Stomach (tissue), 9 donors: ENCODE measurements around the gene MCCD1. TPM values are rescaled to one million over a fixed set of nuclear protein-coding genes. Genes with fewer than 3 reads are reported as not detected.

Experiments
- DNase-seq, 2 donors: peaks; one replicate each; pipeline versions ENCODE4 v3.0.0 to v3.0.0-alpha.2; 2013 to 2019
- H3K27ac ChIP-seq, 5 donors: fragments of 200-600 bp in 4 of 5; sonication (generic) in 4 of 5; one replicate each; pipeline ENCODE4 v1.5.1; 2013 to 2019; ENCODE audit warnings: mild to moderate bottlenecking in 1 of 5, moderate library complexity in 1 of 5
- H3K27me3 ChIP-seq, 3 donors: fragments of 200-600 bp; sonication (generic); one replicate each; pipeline ENCODE4 v1.5.1; 2017 to 2019; ENCODE audit warnings: mixed run types in 1 of 3
- H3K36me3 ChIP-seq, 4 donors: fragments of 200-600 bp; sonication (generic); 1 replicate in 3 of 4; 2 replicates in 1 of 4; pipeline ENCODE4 v1.5.1; 2016 to 2019
- H3K4me1 ChIP-seq, 4 donors: fragments of 200-600 bp; sonication (generic); one replicate each; pipeline ENCODE4 v1.5.1; 2016 to 2019
- H3K4me3 ChIP-seq, 4 donors: fragments of 200-600 bp; sonication (generic) in 3 of 4; one replicate each; pipeline ENCODE4 v1.5.1; 2016 to 2019; ENCODE audit warnings: mild to moderate bottlenecking in 1 of 4
- H3K9me3 ChIP-seq, 4 donors: fragments of 200-600 bp; sonication (generic); one replicate each; pipeline ENCODE4 v1.5.1; 2016 to 2019
- EP300 ChIP-seq: sonication (generic); formaldehyde crosslinking; IDR thresholded peaks from one replicate; pipeline ENCODE4 v1.6.1; 2017; ENCODE audit warnings: antibody characterized with exemption
- POLR2A ChIP-seq, 4 donors: fragments of 450-650 bp; IDR thresholded peaks; one replicate each; pipeline ENCODE4 v1.6.1; 2016; ENCODE audit warnings: antibody characterized with exemption in 4 of 4, control low read depth in 2 of 4, mild to moderate bottlenecking in 1 of 4, moderate library complexity in 1 of 4
- POLR2AphosphoS5 ChIP-seq, 3 donors: sonication (generic); formaldehyde crosslinking; IDR thresholded peaks; one replicate each; pipeline ENCODE4 v1.6.1; 2016; ENCODE audit warnings: antibody characterized with exemption in 3 of 3
- WGBS, 5 donors: extraction: QIAGEN DNeasy Blood & Tissue Kit in 3 of 5; methylation state at CpG; one replicate each; pipeline versions ENCODE4 v1.1.5 to v1.1.7; 2013 to 2018; 5-methylcytosine and 5-hydroxymethylcytosine counted together
- intact Hi-C: fragments of 100-400 bp; cut with DNase I; formaldehyde crosslinking; loops from one replicate; pipeline ENCODE4 v1.15.1; 2023; ENCODE audit warnings: low total_unique reads
- polyA plus RNA-seq, 3 donors: library from polyadenylated mRNA; stranded (reverse); fragments of 200-250 nt; gene quantifications; one replicate each; pipeline ENCODE4 v1.2.3, GENCODE V29; 2013
- total RNA-seq, 5 donors: library from RNA; depleted of rRNA; stranded (reverse); fragments of >200 nt; gene quantifications; one replicate each; pipeline versions ENCODE4 v1.1.0 to v1.2.3, GENCODE V29; 2014 to 2016
- TF ChIP-seq, protein P1 (sequence below), 7 experiments: fragments of 450-650 bp in 4 of 7; fragments of 200-600 bp in 3 of 7; sonication (generic) in 3 of 7; IDR thresholded peaks; one replicate each; pipeline ENCODE4 v1.5.1; 2016 to 2019; ENCODE audit warnings: antibody characterized with exemption in 7 of 7, control low read depth in 2 of 7, mild to moderate bottlenecking in 1 of 7
- donor health status: healthy with polysubstance abuse.
- donor health status: Bipolar disorder and iron deficiency.
- donor health status: healthy.

The MCCD1 gene
- total and polyA plus RNA-seq, 8 donors, result not detected

DNA sequence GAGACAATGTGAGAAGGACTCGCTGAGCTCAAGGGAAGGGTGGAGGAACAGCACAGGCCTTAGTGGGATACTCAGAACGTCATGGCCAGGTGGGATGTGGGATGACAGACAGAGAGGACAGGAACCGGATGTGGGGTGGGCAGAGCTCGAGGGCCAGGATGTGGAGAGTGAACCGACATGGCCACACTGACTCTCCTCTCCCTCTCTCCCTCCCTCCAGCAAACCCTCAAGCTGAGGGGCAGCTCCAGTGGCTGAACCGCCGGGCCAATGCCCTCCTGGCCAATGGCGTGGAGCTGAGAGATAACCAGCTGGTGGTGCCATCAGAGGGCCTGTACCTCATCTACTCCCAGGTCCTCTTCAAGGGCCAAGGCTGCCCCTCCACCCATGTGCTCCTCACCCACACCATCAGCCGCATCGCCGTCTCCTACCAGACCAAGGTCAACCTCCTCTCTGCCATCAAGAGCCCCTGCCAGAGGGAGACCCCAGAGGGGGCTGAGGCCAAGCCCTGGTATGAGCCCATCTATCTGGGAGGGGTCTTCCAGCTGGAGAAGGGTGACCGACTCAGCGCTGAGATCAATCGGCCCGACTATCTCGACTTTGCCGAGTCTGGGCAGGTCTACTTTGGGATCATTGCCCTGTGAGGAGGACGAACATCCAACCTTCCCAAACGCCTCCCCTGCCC lies 48.3 kb downstream of the MCCD1 start:
- H3K9me3 ChIP-seq, result no peaks in the 10 kb centered on the region
- 78 to 84% (median 80%) methylated on average over 19 of the region's 19 CpGs for WGBS, 5 donors
- TF ChIP-seq POLR2AphosphoS5 (IDR thresholded peaks at IDR 0.05) (no peak), POLR2A (IDR thresholded peaks at IDR 0.05) (no peak), EP300 (no peak)
- TF ChIP-seq, protein P1, sequence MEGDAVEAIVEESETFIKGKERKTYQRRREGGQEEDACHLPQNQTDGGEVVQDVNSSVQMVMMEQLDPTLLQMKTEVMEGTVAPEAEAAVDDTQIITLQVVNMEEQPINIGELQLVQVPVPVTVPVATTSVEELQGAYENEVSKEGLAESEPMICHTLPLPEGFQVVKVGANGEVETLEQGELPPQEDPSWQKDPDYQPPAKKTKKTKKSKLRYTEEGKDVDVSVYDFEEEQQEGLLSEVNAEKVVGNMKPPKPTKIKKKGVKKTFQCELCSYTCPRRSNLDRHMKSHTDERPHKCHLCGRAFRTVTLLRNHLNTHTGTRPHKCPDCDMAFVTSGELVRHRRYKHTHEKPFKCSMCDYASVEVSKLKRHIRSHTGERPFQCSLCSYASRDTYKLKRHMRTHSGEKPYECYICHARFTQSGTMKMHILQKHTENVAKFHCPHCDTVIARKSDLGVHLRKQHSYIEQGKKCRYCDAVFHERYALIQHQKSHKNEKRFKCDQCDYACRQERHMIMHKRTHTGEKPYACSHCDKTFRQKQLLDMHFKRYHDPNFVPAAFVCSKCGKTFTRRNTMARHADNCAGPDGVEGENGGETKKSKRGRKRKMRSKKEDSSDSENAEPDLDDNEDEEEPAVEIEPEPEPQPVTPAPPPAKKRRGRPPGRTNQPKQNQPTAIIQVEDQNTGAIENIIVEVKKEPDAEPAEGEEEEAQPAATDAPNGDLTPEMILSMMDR (IDR thresholded peaks at IDR 0.05), result no peak
- no peaks in the 10 kb centered on the region for H3K36me3 ChIP-seq
- H3K27me3 ChIP-seq, result peaks cover 0 to 8% (median 0%) of the 10 kb centered on the region in 3 donors
- peak overlapping the region in 3 of 5 donors; percentile 5 to 57 (median 16) for H3K27ac ChIP-seq
- H3K4me3 ChIP-seq, result peak overlapping the region in 2 of 4 donors; percentile 32 to 40
- DNase-seq, result peak in 1 of 2 donors; percentile 40
- intact Hi-C loops, result no loop called here
- H3K4me1 ChIP-seq, result peaks cover 9 to 34% (median 15%) of the 10 kb centered on the region in 4 donors

DNA sequence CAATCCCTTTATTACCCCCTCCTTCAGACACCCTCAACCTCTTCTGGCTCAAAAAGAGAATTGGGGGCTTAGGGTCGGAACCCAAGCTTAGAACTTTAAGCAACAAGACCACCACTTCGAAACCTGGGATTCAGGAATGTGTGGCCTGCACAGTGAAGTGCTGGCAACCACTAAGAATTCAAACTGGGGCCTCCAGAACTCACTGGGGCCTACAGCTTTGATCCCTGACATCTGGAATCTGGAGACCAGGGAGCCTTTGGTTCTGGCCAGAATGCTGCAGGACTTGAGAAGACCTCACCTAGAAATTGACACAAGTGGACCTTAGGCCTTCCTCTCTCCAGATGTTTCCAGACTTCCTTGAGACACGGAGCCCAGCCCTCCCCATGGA lies 48.8 kb downstream of the MCCD1 start:
- peaks cover 9 to 40% (median 19%) of the 10 kb centered on the region in 4 donors for H3K4me1 ChIP-seq
- H3K9me3 ChIP-seq, result no peaks in the 10 kb centered on the region
- peaks cover 0 to 6% (median 0%) of the 10 kb centered on the region in 3 donors for H3K27me3 ChIP-seq
- intact Hi-C loops, result no loop called here
- H3K36me3 ChIP-seq, result no peaks in the 10 kb centered on the region
- peak overlapping the region in 1 of 4 donors; percentile 40 for H3K4me3 ChIP-seq
- DNase-seq, result no peak
- H3K27ac ChIP-seq, result peak overlapping the region in 2 of 5 donors; percentile 16 to 57
- TF ChIP-seq, protein P1 (IDR thresholded peaks at IDR 0.05), result no peak
- TF ChIP-seq POLR2AphosphoS5 (IDR thresholded peaks at IDR 0.05) (no peak), EP300 (no peak), POLR2A (IDR thresholded peaks at IDR 0.05) (no peak)
- 68 to 86% (median 78%) methylated on average over 3 of the region's 3 CpGs for WGBS, 5 donors

DNA sequence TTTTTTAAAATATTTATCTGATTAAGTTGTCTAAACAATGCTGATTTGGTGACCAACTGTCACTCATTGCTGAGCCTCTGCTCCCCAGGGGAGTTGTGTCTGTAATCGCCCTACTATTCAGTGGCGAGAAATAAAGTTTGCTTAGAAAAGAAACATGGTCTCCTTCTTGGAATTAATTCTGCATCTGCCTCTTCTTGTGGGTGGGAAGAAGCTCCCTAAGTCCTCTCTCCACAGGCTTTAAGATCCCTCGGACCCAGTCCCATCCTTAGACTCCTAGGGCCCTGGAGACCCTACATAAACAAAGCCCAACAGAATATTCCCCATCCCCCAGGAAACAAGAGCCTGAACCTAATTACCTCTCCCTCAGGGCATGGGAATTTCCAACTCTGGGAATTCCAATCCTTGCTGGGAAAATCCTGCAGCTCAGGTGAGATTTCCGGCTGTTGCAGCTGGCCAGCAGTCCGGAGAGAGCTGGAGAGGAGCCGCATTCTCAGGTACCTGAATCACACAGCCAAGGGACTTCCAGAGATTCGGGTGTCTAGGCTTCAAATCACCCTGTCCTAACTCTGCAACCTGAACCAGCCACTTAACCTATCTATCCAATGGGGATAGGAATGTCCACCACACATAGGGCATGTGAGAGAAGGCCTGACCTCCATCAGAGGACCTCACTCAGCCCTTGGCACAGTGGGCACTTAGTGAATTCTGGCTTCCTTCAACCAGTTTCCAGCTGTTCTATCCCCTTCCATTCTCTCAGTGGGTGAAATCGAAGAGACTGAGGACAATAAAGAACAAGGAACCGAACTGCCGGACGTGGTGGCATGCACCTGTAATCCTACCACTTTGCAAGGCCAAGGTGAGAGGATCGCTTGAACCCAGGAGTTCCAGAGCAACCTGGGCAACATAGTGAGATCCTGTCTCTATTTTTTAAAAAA lies 49.7 kb downstream of the MCCD1 start:
- intact Hi-C loops, result no loop called here
- 75 to 82% (median 78%) methylated on average over 12 of the region's 12 CpGs for WGBS, 5 donors
- Histone ChIP-seq H3K36me3 (no peaks in the 10 kb centered on the region), H3K9me3 (no peaks in the 10 kb centered on the region), H3K27me3 (no peaks in the 10 kb centered on the region), H3K4me3 (no peak overlapping the region), H3K4me1 (peaks cover 9 to 45% (median 19%) of the 10 kb centered on the region in 4 donors), H3K27ac (no peak overlapping the region)
- TF ChIP-seq, protein P1 (IDR thresholded peaks at IDR 0.05), result no peak
- TF ChIP-seq POLR2A (IDR thresholded peaks at IDR 0.05) (no peak), EP300 (no peak), POLR2AphosphoS5 (IDR thresholded peaks at IDR 0.05) (no peak)
- no peak for DNase-seq

DNA sequence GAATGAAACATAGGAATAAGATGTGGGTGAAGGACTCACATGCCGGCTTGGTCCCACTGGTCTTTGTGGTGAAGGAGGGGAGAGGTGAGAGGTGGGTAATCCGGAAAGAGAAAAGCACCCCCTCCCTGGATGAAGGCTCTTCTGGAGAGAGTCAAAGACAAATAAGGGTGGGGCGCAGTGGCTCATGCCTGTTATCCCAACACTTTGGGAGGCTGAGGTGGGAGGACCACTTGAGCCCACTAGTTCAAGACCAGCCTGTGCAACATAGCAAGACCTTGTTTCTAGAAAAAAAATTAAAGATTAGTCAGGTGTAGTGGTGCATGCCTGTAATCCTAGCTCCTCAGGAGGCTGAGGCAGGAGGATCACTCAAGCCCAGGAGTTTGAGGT lies 50.4 kb downstream of the MCCD1 start:
- H3K27ac ChIP-seq, result no peak overlapping the region

More for the DNA sequence above, 50.4 kb downstream of the MCCD1 start:
- Histone ChIP-seq H3K4me1 (peaks cover 9 to 45% (median 19%) of the 10 kb centered on the region in 4 donors), H3K27me3 (no peaks in the 10 kb centered on the region), H3K4me3 (no peak overlapping the region), H3K36me3 (no peaks in the 10 kb centered on the region), H3K9me3 (no peaks in the 10 kb centered on the region)
- 78 to 86% (median 80%) methylated on average over 3 of the region's 3 CpGs for WGBS, 5 donors
- TF ChIP-seq, protein P1 (IDR thresholded peaks at IDR 0.05), result no peak
- TF ChIP-seq POLR2A (IDR thresholded peaks at IDR 0.05) (no peak), POLR2AphosphoS5 (IDR thresholded peaks at IDR 0.05) (no peak), EP300 (no peak)
- DNase-seq, result no peak
- intact Hi-C loops, result no loop called here
